Frontal cortex (tissue), 4 donors: ENCODE data around the gene ZFAND4. TPM values are rescaled to one million over a fixed set of nuclear protein-coding genes. Genes with fewer than 3 reads are reported as not detected.
"Not testable (repeated sequence)": the region's sequence is repeated elsewhere in the genome, so short reads cannot be mapped to it uniquely, and the experiment has no call there.

Experiments
- DNase-seq, 2 donors: peaks; one replicate each; pipeline ENCODE4 v3.0.0; 2012; ENCODE audit warnings: low spot score in 2 of 2
- FAIRE-seq: peaks from 2 replicates; lab custom pipeline; 2012; peaks lifted over from hg19 to GRCh38; lab: Jason Lieb, UNC
- total RNA-seq: library from RNA; depleted of rRNA; stranded (reverse); fragments of >200 nt; gene quantifications from one replicate; pipeline ENCODE4 v1.2.3, GENCODE V29; 2014
- donor health status: control.
- donor health status: control.
- donor health status: control.

Gene ZFAND4
- total RNA-seq, 1 donor from 2014 or later = 13.9 TPM

DNA sequence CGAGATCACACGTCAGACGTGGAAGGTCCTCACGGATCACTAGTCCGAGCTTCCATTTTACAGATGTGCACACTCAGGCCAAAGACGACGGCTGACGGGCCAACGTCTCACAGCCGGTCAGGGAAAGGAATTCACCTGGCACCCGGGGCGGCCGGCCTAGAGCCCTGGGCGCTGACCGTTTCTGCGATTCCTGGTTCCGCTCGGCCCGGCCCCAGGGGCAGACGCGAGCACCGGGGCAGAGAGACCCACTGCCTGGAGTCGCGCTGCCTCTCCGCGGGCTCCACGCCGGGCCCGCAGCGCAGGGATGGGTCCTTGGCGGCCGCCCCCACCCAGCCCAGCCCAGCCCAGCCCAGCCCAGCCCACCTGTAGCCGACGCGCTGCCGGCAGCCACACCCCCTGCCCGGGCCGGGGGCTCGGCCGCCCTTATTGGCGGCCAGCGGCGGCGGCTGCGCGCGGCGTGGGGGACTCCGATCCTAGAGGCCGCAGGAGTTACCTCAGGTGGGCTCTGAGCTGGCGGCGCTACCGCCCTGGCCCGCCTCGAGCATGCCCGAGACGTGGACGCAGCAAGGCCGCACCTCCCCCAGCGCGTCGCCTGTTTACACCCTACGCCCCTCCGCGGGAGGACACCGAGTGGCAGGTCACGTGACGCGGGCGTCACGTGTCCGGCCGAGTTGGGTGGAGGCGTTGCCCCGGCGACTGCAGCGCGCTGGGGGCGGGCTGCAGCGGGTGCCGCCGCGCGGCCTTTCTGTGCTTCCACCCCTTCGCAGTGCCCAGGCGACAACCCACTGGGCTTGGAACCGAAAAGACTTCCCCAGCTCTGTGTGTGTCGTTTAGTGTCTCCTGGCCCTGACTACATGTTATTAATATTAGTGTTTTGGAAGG lies 78.1 kb downstream of the ZFAND4 start:
- DNase-seq = peak; percentile 92 to 94
- no peak for FAIRE-seq

GRCh38 chr10:45593938-45594275 lies 78.7 kb downstream of the ZFAND4 start:
- FAIRE-seq (no peak), DNase-seq (no peak)

GRCh38 chr10:45592926-45593325 lies 79.6 kb downstream of the ZFAND4 start:
- DNase-seq (no peak), FAIRE-seq (no peak)

DNA sequence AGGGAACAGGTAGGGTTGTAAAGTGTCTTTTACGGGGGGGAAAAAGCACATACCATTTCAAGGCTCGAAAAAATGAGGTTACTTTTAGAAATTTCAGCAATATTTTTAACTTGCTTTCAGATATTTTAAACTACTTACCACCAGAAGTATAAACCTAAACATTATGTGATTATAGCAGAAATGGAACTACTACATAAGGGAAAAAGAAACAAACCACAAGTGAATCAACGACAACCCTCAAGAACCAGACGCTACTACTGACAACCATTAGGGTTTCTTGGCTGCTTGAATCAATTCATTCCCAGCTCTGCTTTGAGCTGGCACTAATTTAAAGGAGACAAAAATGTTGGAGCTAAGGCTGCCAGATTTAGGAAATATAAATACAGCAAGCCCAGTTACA lies 80.1 kb downstream of the ZFAND4 start:
- DNase-seq = no peak
- FAIRE-seq = no peak

DNA sequence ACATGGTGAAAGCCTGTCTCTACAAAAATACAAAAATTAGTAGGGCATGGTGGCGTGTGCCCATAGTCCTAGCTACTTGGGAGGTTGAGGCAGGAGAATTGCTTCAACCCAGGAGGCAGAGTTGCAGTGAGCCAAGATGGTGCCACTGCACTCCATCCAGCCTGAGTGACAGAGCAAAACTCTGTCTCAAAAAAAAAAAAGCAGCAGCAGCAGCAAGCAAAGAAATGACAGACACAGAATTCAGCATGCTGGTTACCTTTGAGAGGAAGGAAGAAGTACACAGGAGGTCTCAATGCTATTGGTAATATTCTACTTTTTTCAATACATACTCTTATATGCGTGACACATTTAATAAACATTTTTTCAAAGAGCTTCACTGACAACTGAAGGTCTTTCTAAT lies 81.3 kb downstream of the ZFAND4 start:
- DNase-seq (no peak), FAIRE-seq (no peak)

GRCh38 chr10:45589868-45590267 lies 82.7 kb downstream of the ZFAND4 start:
- no peak for DNase-seq
- no peak for FAIRE-seq

GRCh38 chr10:45589009-45589408 lies 83.6 kb downstream of the ZFAND4 start:
- no peak for FAIRE-seq
- DNase-seq = no peak

GRCh38 chr10:45586028-45586824 lies 86.3 kb downstream of the ZFAND4 start:
- DNase-seq (no peak), FAIRE-seq (no peak)

DNA sequence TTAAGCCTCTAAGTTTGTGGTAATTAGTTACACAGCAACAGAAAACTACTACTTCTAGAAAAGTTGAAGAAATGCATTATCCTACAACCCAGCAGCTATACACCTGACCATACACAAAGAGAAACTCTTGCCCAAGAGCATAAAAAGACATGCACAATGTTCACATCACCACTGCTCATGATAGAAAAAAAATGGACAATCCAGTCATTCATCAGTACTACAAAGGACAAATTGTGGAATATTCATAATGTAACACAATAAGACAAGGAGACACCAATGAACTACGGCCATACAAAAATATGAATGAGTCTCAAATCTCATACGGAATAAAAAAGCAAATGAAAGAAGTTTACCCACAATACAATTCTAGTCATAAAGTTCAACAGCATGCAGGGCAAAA lies 87.4 kb downstream of the ZFAND4 start:
- DNase-seq (no peak), FAIRE-seq (peak; percentile 59)

DNA sequence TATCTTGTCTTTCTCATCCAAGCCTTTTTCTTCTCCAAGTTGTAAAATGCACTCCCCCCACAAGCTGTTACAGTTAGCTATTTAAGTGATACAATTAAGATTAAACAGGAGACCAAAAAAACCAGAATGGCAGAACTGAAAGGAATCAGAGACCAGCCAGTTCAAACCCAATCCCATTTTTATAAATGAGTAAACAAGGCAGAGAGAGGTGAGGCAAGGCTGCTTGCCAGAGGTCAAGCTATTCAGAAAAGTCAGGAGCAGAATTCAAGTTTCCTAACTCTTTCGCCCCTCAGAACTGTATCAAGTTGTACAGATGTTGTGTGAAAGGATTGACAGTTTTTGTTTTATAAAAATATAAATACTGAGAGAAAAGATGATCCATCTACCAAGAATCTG lies 90.2 kb downstream of the ZFAND4 start:
- FAIRE-seq (no peak), DNase-seq (no peak)

- no peak for DNase-seq
- no peak for FAIRE-seq
These were observed 90.8 kb downstream of the ZFAND4 start for GRCh38 chr10:45581582-45582385.

GRCh38 chr10:45581216-45581549 lies 91.4 kb downstream of the ZFAND4 start:
- no peak for DNase-seq
- no peak for FAIRE-seq

GRCh38 chr10:45580371-45581215 lies 92.0 kb downstream of the ZFAND4 start:
- no peak for FAIRE-seq

DNA sequence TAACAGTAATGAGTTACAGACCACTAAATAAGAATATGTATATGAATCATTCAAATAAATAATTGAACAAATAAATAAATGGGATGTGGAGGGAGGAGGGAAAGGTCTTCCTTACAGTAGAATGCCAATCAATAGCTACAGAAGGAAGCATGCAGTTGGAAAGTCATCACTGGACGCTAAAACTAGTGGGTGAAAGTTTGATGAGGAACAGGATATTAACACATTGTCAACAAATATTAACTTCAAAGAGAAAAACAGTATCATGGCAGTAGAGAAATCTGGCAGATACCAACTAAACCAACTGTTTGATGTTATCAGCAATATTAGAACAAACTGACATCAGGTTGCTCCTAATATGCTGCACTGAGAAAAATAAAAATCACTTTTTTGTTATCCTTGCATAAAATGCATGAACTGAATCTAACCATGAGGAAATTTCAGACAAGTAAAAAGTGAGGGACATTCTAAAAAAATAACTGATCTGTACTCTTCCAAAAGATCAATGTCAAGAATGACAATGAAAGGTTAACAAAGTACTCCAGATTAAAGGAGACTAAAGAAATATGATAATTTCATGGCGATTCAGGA lies 94.1 kb downstream of the ZFAND4 start:
- FAIRE-seq = no peak
- DNase-seq = no peak

More at GRCh38 chr10:45580371-45581215, 92.0 kb downstream of the ZFAND4 start:
- DNase-seq = no peak

DNA sequence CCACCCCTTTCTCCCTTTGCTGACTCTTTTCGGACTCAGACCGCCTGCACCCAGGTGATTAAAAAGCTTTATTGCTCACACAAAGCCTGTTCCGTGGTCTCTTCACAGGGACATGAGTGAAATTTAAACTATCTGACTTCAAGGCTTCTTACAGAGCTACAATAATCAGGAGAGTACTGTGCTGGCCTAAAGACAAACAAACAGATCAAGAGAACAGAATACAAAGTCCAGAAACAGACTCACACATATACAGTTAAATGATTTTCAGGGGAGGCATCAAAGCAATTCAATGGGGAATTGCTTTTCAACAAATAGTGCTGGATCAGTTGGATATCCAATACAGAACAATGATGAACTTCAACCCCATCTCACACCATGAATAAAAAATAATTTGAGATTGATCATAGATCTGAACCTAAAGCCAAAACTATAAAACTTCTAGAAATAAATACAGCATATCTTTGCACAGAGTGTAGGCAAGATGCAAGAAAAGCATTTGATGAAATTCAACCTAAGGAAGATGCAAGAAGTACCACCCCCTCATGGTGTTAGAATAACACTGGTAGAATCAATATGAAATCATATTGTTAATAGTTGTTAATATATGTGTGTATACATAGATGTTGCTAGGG lies 96.5 kb downstream of the ZFAND4 start:
- FAIRE-seq = no peak

GRCh38 chr10:45575032-45575761 lies 97.4 kb downstream of the ZFAND4 start:
- not testable (repeated sequence) for FAIRE-seq, DNase-seq

More for the DNA sequence above, 96.5 kb downstream of the ZFAND4 start:
- no peak for DNase-seq

DNA sequence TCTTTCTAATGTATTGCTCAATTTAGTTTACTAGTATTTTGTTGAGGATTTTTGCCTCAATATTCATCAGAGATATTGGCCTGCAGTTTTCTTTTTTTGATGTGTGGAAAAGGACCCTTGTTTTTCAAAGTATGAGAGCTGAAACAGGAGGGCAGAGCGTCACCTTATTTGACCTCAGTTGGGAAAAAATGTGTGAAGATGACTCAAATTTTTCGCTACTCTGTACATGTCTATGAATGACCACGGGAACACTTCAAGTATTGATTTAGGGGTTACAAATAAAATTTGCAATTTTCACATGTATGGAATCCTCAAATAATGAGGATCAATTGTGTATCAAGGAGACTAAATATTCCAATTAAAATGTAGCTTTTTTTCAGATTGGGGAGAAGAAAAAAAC lies 103.1 kb downstream of the ZFAND4 start:
- FAIRE-seq (no peak), DNase-seq (no peak)

GRCh38 chr10:45566415-45566814 lies 106.2 kb downstream of the ZFAND4 start:
- FAIRE-seq (no peak), DNase-seq (no peak)
